PC-3 (cell line): ENCODE data around the gene HHIPL1. TPM values are rescaled to one million over a fixed set of nuclear protein-coding genes. Genes with fewer than 3 reads are reported as not detected.

ENCODE experiments used
- ATAC-seq: fragments of 200-7000 bp; cut with Tn5 transposase; 2 replicates; pipeline ENCODE4 v1.9.1; 2020; ENCODE audit warnings: mild to moderate bottlenecking, moderate library complexity
- BruUV-seq: library from RNA; stranded (reverse); fragments of 400-500 nt; replicated peaks from 2 replicates; lab custom pipeline; 2021; lab: Mats Ljungman, UMichigan
- CTCF ChIA-PET: fragments of 300-600 bp; sonication (Branson Sonifier 250); formaldehyde crosslinking; loops from one replicate; lab custom pipeline; 2022; ENCODE audit warnings: antibody characterized with exemption; lab: Charles Lee
- POLR2A ChIA-PET: fragments of 300-600 bp; sonication (Branson Sonifier 250); formaldehyde crosslinking; loops from one replicate; lab custom pipeline; 2022; ENCODE audit warnings: antibody characterized with exemption; ENCODE audit not compliant: unreplicated experiment; lab: Charles Lee
- DNase-seq: peaks from one replicate; pipeline ENCODE4 v3.0.0-alpha.2; 2015
- H2AFZ ChIP-seq: fragments of 300-600 bp; sonication (generic); 2 replicates; pipeline ENCODE4 v1.6.0; 2016; ENCODE audit warnings: antibody characterized with exemption, low read length
- H3F3A ChIP-seq: fragments of 300-600 bp; sonication (generic); one replicate; pipeline ENCODE4 v1.6.0; 2017; ENCODE audit warnings: antibody characterized with exemption, low read length, control low read depth, mild to moderate bottlenecking; ENCODE audit not compliant: unreplicated experiment
- H3K27ac ChIP-seq: fragments of 300-600 bp; sonication (generic); 2 replicates; pipeline ENCODE4 v1.5.1; 2016; ENCODE audit warnings: mild to moderate bottlenecking, low read length
- H3K27me3 ChIP-seq: fragments of 300-600 bp; sonication (generic); 2 replicates; pipeline ENCODE4 v1.6.1; 2016; ENCODE audit warnings: low read length, mixed read lengths
- H3K36me3 ChIP-seq: fragments of 300-600 bp; sonication (generic); 2 replicates; pipeline ENCODE4 v1.6.1; 2016; ENCODE audit warnings: low read depth, mixed run types, low read length, mixed read lengths
- H3K4me1 ChIP-seq: fragments of 300-600 bp; sonication (generic); 2 replicates; pipeline ENCODE4 v1.5.1; 2016; ENCODE audit warnings: low read length; ENCODE audit not compliant: insufficient read depth
- H3K4me2 ChIP-seq: fragments of 300-600 bp; sonication (generic); 2 replicates; pipeline ENCODE4 v1.6.0; 2016; ENCODE audit warnings: low read length
- H3K4me3 ChIP-seq: fragments of 300-600 bp; sonication (generic); 2 replicates; pipeline ENCODE4 v1.5.1; 2016; ENCODE audit warnings: mild to moderate bottlenecking, low read length, mixed read lengths
- H3K79me2 ChIP-seq: fragments of 300-600 bp; sonication (generic); 2 replicates; pipeline ENCODE4 v1.6.1; 2017; ENCODE audit warnings: low read length, mixed read lengths
- H3K9ac ChIP-seq: fragments of 300-600 bp; sonication (generic); 2 replicates; pipeline ENCODE4 v1.6.0; 2016; ENCODE audit warnings: mild to moderate bottlenecking, low read length
- H3K9me2 ChIP-seq: fragments of 300-600 bp; sonication (generic); replicated peaks from 2 replicates; pipeline ENCODE4 v1.6.1; 2016; ENCODE audit warnings: mixed run types, low read length, mixed read lengths
- H3K9me3 ChIP-seq: fragments of 300-600 bp; sonication (generic); 2 replicates; pipeline ENCODE4 v1.6.1; 2016; ENCODE audit warnings: low read length, mixed read lengths
- H4K20me1 ChIP-seq: fragments of 300-600 bp; sonication (generic); 2 replicates; pipeline ENCODE4 v1.6.1; 2016; ENCODE audit warnings: low read length, mixed read lengths
- EZH2 ChIP-seq: fragments of 300-600 bp; sonication (generic); IDR thresholded peaks from one replicate; pipeline ENCODE4 v1.6.1; 2017; ENCODE audit warnings: antibody characterized with exemption, mild to moderate bottlenecking, low read length; ENCODE audit not compliant: unreplicated experiment
- EZH2phosphoT487 ChIP-seq: fragments of 300-600 bp; sonication (generic); IDR thresholded peaks from 2 replicates; pipeline ENCODE4 v1.6.1; 2018; ENCODE audit warnings: mild to moderate bottlenecking, antibody characterized with exemption, low read length, borderline replicate concordance
- intact Hi-C: fragments of 100-400 bp; cut with micrococcal nuclease; formaldehyde crosslinking; loops from 2 replicates; pipeline ENCODE4 v1.9.0; 2023
- total RNA-seq: library from RNA; depleted of rRNA; stranded (reverse); fragments of >200 nt; gene quantifications from 2 replicates; pipeline ENCODE4 v1.2.3, GENCODE V29; 2014
- TF ChIP-seq, protein P1 (sequence below): fragments of 300-600 bp; sonication (generic); conservative IDR thresholded peaks from 2 replicates; pipeline ENCODE4 v1.5.1; 2017; ENCODE audit warnings: antibody characterized with exemption, low read depth, mild to moderate bottlenecking, low read length

HHIPL1 gene
- total RNA-seq, 1 experiment from 2014 or later, result 0.84 TPM

DNA sequence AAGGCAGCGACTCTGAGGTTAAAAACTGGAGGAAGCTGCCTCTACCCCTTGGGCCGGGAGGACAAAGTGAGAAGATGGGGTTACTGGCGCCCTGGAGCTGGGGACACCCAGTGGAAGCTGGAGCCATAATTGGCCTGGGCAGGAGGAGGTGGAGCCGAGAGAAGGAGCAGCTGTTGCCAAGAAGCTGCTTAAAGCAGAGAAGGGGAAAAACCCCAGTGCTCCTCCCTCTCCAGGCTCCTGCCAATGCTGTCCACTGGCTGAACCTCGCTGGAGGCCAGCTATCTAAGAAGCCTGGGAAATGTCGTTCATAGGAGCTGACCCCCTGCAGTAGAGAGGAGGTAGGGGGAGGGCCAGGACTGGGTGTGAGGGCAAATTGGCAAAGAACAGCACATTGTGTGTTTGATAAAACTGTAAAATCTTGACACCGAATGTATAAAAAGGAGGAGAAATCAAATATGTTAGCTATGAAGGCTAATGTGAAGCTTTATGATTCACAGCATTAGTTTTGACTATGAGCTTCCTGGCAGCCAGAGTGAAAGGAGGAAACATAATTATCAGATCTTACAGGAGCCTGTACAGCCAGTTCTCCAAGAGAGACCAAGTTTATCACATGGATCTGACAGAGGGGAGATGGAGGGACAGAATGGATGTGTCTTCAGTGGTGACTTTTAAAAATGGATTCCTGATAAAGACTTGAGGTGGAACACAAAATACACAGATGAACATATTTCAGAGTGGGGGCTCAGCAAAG is 9.5 kb downstream of the HHIPL1 start:
- H3K27me3 ChIP-seq, result no peaks in the 10 kb centered on the region
- intact Hi-C loops, result no loop called here
- no peak overlapping the region for H3K9ac ChIP-seq
- TF ChIP-seq EZH2phosphoT487 (no peak), EZH2 (no peak)
- TF ChIP-seq, protein P1, sequence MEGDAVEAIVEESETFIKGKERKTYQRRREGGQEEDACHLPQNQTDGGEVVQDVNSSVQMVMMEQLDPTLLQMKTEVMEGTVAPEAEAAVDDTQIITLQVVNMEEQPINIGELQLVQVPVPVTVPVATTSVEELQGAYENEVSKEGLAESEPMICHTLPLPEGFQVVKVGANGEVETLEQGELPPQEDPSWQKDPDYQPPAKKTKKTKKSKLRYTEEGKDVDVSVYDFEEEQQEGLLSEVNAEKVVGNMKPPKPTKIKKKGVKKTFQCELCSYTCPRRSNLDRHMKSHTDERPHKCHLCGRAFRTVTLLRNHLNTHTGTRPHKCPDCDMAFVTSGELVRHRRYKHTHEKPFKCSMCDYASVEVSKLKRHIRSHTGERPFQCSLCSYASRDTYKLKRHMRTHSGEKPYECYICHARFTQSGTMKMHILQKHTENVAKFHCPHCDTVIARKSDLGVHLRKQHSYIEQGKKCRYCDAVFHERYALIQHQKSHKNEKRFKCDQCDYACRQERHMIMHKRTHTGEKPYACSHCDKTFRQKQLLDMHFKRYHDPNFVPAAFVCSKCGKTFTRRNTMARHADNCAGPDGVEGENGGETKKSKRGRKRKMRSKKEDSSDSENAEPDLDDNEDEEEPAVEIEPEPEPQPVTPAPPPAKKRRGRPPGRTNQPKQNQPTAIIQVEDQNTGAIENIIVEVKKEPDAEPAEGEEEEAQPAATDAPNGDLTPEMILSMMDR, result no peak
- POLR2A ChIA-PET, result interaction anchor here (0.6 kb wide), 1 partner anchor 174 kb away, joined by 3 read pairs; the partner anchor contains the start of gene SETD3
- no peaks in the 10 kb centered on the region for H4K20me1 ChIP-seq
- no peak overlapping the region for H3K4me3 ChIP-seq
- H2AFZ ChIP-seq, result no peak overlapping the region
- no peaks in the 10 kb centered on the region for H3K4me1 ChIP-seq
- no peak overlapping the region for H3K27ac ChIP-seq
- no peaks in the 10 kb centered on the region for H3K9me2 ChIP-seq
- no peaks in the 10 kb centered on the region for H3K79me2 ChIP-seq
- H3K36me3 ChIP-seq, result no peaks in the 10 kb centered on the region
- no peak overlapping the region for H3K4me2 ChIP-seq
- H3K9me3 ChIP-seq, result no peaks in the 10 kb centered on the region
- no peaks in the 10 kb centered on the region for H3F3A ChIP-seq
- no peak for DNase-seq
- CTCF ChIA-PET, result interaction anchor here (0.5 kb wide), 1 partner anchor 9 kb away, joined by 3 read pairs; no protein-coding TSS in a partner anchor
- ATAC-seq, result peak; percentile 40
- no TSS peak for BruUV-seq

DNA sequence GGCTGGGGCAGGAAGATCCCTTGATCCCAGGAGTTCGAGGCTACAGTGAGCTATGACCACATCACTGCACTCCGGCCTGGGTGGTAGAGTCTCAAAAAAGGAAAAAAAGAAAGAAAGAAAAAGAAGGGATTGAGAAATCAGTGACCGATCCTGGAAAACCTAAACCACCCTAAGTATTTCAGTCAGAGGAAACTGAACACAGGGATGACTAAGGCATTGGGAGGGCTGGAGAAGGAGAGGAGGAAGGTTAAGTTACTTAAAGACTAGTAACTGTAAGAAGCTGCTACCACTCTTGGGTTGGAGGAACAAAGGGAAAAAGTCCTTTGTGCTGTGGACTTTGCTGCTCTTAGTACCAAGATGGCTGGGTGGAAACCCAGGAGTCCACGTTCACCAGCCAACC is 10.6 kb downstream of the HHIPL1 start:
- intact Hi-C loops, result no loop called here
- ATAC-seq (no peak), DNase-seq (no peak)
- Histone ChIP-seq H3K36me3 (no peaks in the 10 kb centered on the region), H3K9ac (no peak overlapping the region), H3K27me3 (no peaks in the 10 kb centered on the region), H4K20me1 (no peaks in the 10 kb centered on the region), H3K9me3 (no peaks in the 10 kb centered on the region), H3K79me2 (no peaks in the 10 kb centered on the region), H3F3A (no peaks in the 10 kb centered on the region), H3K4me3 (no peak overlapping the region), H3K4me1 (no peaks in the 10 kb centered on the region), H2AFZ (no peak overlapping the region), H3K9me2 (no peaks in the 10 kb centered on the region), H3K4me2 (no peak overlapping the region), H3K27ac (no peak overlapping the region)
- no TSS peak for BruUV-seq
- TF ChIP-seq EZH2phosphoT487, result no peak
- ChIA-PET CTCF (no interaction called here), POLR2A (no interaction called here)

DNA sequence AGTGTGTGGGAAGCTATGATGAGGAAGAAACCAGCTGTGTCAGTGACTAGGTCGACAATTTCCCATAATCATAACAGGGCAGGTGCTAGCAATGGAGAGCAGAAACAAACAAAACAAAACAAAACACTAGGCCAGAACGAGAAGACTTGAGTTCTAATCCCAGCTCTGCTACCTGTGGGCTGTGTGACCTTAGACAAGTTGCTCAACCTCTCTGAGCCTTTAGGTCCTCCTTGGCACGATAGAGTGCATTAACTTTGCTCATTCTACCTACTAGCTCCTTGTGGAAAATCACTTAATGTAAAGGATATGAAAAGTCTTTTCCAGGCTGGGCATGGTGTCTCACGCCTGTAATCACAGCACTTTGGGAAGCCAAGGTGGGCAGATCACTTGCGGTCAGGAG is 11.2 kb downstream of the HHIPL1 start:
- H3K27ac ChIP-seq, result no peak overlapping the region
- no peak overlapping the region for H2AFZ ChIP-seq
- ATAC-seq (no peak), DNase-seq (no peak)
- H3F3A ChIP-seq, result no peaks in the 10 kb centered on the region
- H3K79me2 ChIP-seq, result no peaks in the 10 kb centered on the region
- H3K4me1 ChIP-seq, result no peaks in the 10 kb centered on the region
- intact Hi-C loops, result no loop called here
- H3K4me3 ChIP-seq, result no peak overlapping the region
- BruUV-seq, result no TSS peak
- no peaks in the 10 kb centered on the region for H3K36me3 ChIP-seq
- H3K27me3 ChIP-seq, result no peaks in the 10 kb centered on the region
- no peak for TF ChIP-seq EZH2
- no peaks in the 10 kb centered on the region for H4K20me1 ChIP-seq
- ChIA-PET POLR2A (no interaction called here), CTCF (no interaction called here)
- H3K9ac ChIP-seq, result no peak overlapping the region
- H3K4me2 ChIP-seq, result no peak overlapping the region
- H3K9me3 ChIP-seq, result no peaks in the 10 kb centered on the region
- H3K9me2 ChIP-seq, result no peaks in the 10 kb centered on the region
